ENCODE measurements around the gene ARMC2.
"Not testable (repeated sequence)": the region's sequence is repeated elsewhere in the genome, so short reads cannot be mapped to it uniquely, and the experiment has no call there.

ARMC2 gene

GRCh38 chr6:108922499-108922898 lies 74.3 kb downstream of the ARMC2 start:
- Histone ChIP-seq H3K4me1 (no peaks in the 10 kb centered on the region), H3K4me3 (ENCODE audit: low read depth, low read length) (no peak overlapping the region), H3K27me3 (no peaks in the 10 kb centered on the region), H3K36me3 (no peaks in the 10 kb centered on the region), H3K9me3 (no peaks in the 10 kb centered on the region)
- DNase-seq, result no peak
- TF ChIP-seq, protein P1, sequence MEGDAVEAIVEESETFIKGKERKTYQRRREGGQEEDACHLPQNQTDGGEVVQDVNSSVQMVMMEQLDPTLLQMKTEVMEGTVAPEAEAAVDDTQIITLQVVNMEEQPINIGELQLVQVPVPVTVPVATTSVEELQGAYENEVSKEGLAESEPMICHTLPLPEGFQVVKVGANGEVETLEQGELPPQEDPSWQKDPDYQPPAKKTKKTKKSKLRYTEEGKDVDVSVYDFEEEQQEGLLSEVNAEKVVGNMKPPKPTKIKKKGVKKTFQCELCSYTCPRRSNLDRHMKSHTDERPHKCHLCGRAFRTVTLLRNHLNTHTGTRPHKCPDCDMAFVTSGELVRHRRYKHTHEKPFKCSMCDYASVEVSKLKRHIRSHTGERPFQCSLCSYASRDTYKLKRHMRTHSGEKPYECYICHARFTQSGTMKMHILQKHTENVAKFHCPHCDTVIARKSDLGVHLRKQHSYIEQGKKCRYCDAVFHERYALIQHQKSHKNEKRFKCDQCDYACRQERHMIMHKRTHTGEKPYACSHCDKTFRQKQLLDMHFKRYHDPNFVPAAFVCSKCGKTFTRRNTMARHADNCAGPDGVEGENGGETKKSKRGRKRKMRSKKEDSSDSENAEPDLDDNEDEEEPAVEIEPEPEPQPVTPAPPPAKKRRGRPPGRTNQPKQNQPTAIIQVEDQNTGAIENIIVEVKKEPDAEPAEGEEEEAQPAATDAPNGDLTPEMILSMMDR (IDR thresholded peaks at IDR 0.05; ENCODE audit: low read depth, low read length), result no peak

GRCh38 chr6:108927927-108928326 lies 79.7 kb downstream of the ARMC2 start:
- no peaks in the 10 kb centered on the region for H3K4me1 ChIP-seq
- no peak for DNase-seq
- no peaks in the 10 kb centered on the region for H3K9me3 ChIP-seq
- H3K4me3 ChIP-seq (ENCODE audit: low read depth, low read length), result no peak overlapping the region
- no peaks in the 10 kb centered on the region for H3K36me3 ChIP-seq
- TF ChIP-seq, protein P1 (IDR thresholded peaks at IDR 0.05; ENCODE audit: low read depth, low read length), result no peak
- H3K27me3 ChIP-seq, result no peaks in the 10 kb centered on the region

GRCh38 chr6:108928650-108929049 lies 80.4 kb downstream of the ARMC2 start:
- H3K4me3 ChIP-seq (ENCODE audit: low read depth, low read length), result no peak overlapping the region
- H3K4me1 ChIP-seq, result no peaks in the 10 kb centered on the region
- DNase-seq, result no peak
- TF ChIP-seq, protein P1 (IDR thresholded peaks at IDR 0.05; ENCODE audit: low read depth, low read length), result no peak
- H3K9me3 ChIP-seq, result no peaks in the 10 kb centered on the region
- no peaks in the 10 kb centered on the region for H3K36me3 ChIP-seq
- H3K27me3 ChIP-seq, result no peaks in the 10 kb centered on the region

DNA sequence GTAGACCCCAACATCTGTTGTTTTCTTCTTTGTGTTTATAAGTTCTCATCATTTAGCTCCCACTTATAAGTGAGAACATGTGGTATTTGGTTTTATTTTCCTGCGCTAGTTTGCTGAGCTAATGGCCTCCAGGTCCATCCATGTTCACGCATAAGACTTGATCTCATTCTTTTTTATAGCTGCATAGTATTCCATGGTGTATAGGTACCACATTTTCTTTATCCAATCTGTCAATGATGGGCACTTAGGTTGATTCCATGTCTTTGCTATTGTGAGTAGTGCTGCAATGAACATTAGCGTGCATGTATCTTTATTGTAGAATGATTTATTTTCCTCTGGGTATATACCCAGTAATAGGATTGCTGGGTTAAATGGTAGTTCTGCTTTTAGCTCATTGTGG lies 82.9 kb downstream of the ARMC2 start:
- not testable (repeated sequence) for H3K4me1 ChIP-seq; DNase-seq; H3K36me3 ChIP-seq; H3K9me3 ChIP-seq; H3K27me3 ChIP-seq; H3K4me3 ChIP-seq (ENCODE audit: low read depth, low read length)

DNA sequence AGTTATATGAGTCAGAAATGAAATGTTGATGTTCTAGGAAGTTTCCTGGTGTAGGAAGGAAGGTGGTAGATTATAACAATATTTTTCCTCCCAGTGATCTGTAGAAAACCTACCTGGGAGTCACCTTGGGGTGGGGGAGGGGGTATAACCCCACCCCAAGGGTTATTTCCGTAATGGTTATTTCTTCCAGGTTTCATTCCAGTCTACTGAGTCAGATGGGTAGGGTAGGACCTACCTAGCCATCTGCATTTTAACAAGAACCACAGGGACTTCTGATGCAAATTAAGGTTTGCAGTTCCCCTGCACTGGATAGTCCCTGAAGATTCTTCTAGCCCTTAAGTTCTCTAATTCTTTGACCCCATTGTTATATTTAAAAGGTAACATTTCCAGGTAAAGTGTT lies 88.9 kb downstream of the ARMC2 start:
- no peak for DNase-seq
- Histone ChIP-seq H3K4me3 (ENCODE audit: low read depth, low read length) (no peak overlapping the region), H3K4me1 (no peaks in the 10 kb centered on the region; the same call in 1 of the 2 replicates), H3K9me3 (no peaks in the 10 kb centered on the region), H3K36me3 (no peaks in the 10 kb centered on the region), H3K27me3 (no peaks in the 10 kb centered on the region)
- TF ChIP-seq, protein P1 (IDR thresholded peaks at IDR 0.05; ENCODE audit: low read depth, low read length), result no peak

DNA sequence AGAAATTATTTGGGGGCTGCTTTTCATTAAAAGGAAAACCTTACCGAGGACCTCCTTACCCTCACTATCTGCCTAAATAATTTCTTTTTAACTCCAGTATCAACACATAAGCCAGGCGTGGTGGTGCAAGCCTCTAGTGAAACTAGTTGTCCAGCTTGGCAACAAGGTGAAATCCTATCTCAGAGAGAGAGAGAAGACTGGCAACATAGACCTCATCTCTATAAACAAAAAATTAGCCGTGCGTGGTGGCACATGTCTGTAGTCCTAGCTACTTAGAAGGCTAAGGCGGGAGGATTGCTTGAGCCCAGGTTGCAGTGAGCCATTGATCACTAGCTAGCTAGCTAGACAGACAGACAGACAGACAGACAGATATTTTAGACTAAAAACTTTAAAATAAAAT lies 92.5 kb downstream of the ARMC2 start:
- TF ChIP-seq, protein P1 (IDR thresholded peaks at IDR 0.05; ENCODE audit: low read depth, low read length), result no peak
- H3K4me1 ChIP-seq, result peaks cover 14% of the 10 kb centered on the region
- no peaks in the 10 kb centered on the region for H3K9me3 ChIP-seq
- no peak overlapping the region for H3K4me3 ChIP-seq (ENCODE audit: low read depth, low read length)
- no peaks in the 10 kb centered on the region for H3K36me3 ChIP-seq
- H3K27me3 ChIP-seq, result no peaks in the 10 kb centered on the region
- DNase-seq, result no peak

DNA sequence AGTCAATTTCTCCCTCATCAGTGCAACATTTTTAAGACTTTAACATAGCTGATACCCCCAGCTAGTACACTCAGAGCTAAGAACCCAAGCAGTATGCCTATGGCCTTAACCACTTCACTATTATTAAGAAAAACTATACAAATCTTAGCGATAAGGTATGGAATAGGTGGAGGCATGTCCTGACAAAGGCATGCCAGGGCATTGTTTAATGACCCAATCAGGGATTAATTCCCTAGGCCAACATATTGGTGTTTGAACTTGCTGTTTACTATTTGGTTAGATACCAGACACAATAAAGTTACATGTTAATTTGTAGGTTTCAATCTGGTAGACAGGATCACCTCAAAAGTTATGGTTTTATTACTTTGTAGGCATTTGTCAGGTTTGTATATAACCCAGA lies 93.1 kb downstream of the ARMC2 start:
- no peaks in the 10 kb centered on the region for H3K9me3 ChIP-seq
- no peak overlapping the region for H3K4me3 ChIP-seq (ENCODE audit: low read depth, low read length)
- H3K36me3 ChIP-seq, result no peaks in the 10 kb centered on the region
- TF ChIP-seq, protein P1 (IDR thresholded peaks at IDR 0.05; ENCODE audit: low read depth, low read length), result no peak
- no peaks in the 10 kb centered on the region for H3K27me3 ChIP-seq
- DNase-seq, result no peak
- H3K4me1 ChIP-seq, result peaks cover 20% of the 10 kb centered on the region
